BE2C (cell line): ENCODE data around the gene PRLH. TPM values are rescaled to one million over a fixed set of nuclear protein-coding genes. Genes with fewer than 3 reads are reported as not detected.

ENCODE experiments used
- DNase-seq: peaks from one replicate; pipeline ENCODE4 v3.0.0-alpha.2; 2020
- H3K27me3 ChIP-seq: fragments of 250-450 bp; sonication (Bioruptor Pico); 2 replicates; pipeline ENCODE4 v1.5.1; 2020; ENCODE audit warnings: mild to moderate bottlenecking
- H3K36me3 ChIP-seq: fragments of 250-450 bp; sonication (Bioruptor Pico); 2 replicates; pipeline ENCODE4 v1.5.1; 2020; ENCODE audit warnings: mild to moderate bottlenecking
- H3K4me1 ChIP-seq: fragments of 250-450 bp; sonication (Bioruptor Pico); 2 replicates; pipeline ENCODE4 v1.5.1; 2020
- H3K4me3 ChIP-seq: 2 replicates; pipeline ENCODE4 v1.5.1; 2011; ENCODE audit warnings: low read depth, low read length
- H3K9me3 ChIP-seq: fragments of 250-450 bp; sonication (Bioruptor Pico); 2 replicates; pipeline ENCODE4 v1.5.1; 2020
- CTCF ChIP-seq: IDR thresholded peaks from 2 replicates; pipeline ENCODE4 v1.5.1; 2012; ENCODE audit warnings: mild to moderate bottlenecking, low read depth, low read length
- polyA plus RNA-seq: library from polyadenylated mRNA; unstranded; fragments of >200 nt; gene quantifications from one replicate; pipeline ENCODE4 v1.2.1, GENCODE V29; 2012; ENCODE audit warnings: low read depth, missing spikeins; ENCODE audit not compliant: insufficient read length, insufficient read depth

PRLH gene, protein sequence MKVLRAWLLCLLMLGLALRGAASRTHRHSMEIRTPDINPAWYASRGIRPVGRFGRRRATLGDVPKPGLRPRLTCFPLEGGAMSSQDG
- not detected for polyA plus RNA-seq

GRCh38 chr2:237566401-237567235 lies at the start of gene PRLH:
Gene PRLH (plus strand): TSS chr2:237566574. CDS start chr2:237566574, 0 bp downstream.
- Histone ChIP-seq H3K9me3 (no peaks in the 10 kb centered on the region), H3K4me1 (no peaks in the 10 kb centered on the region), H3K4me3 (no peak within 1 kb of the TSS), H3K27me3 (peaks cover 7% of the 10 kb centered on the region; the same call in 1 of the 2 replicates), H3K36me3 (no peaks in the 10 kb centered on the region)
- TF ChIP-seq CTCF: no peak
- DNase-seq: no peak

DNA sequence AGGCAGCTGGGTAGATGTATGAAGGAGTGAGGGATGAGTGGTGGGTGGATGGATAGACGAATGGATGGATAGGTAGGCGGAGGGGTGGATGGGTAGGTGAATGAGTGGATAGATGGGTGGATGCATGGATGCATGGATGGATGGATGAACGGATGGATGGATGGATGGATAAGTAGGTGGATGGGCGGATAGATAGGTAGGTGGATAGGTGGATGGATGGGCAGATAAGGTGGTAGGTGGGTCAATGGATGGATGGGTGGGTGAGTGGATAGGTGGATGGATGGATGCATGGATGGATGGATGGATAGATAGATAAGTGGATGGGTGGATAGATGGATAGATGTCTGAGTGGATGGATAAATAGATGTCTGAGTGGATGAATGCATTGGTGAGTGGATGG lies 49.2 kb upstream of the PRLH start:
- Histone ChIP-seq H3K27me3 (no peaks in the 10 kb centered on the region; the same call in 1 of the 2 replicates), H3K36me3 (no peaks in the 10 kb centered on the region), H3K4me1 (no peaks in the 10 kb centered on the region), H3K4me3 (no peak overlapping the region), H3K9me3 (no peaks in the 10 kb centered on the region)
- DNase-seq: no peak
- TF ChIP-seq CTCF: no peak

DNA sequence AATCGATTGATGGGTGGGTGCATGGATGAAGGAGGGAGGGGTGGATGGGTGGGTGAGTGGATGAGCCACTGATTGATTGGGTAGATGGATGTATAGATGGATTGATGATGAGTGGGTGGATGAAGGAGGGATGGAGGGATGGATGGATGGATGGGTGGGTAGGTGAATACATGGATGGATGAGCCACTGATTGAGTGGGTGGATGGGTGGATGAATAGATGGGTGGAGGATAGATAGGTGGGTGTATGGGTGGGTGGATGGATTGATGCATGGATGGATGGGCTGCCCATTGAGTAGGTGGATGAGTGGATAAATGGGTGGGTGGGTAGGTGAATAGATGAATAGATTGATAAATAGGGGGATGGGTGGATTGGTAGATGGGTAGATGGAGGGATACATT lies 48.4 kb upstream of the PRLH start:
- Histone ChIP-seq H3K4me1 (no peaks in the 10 kb centered on the region), H3K36me3 (no peaks in the 10 kb centered on the region), H3K9me3 (no peaks in the 10 kb centered on the region), H3K4me3 (no peak overlapping the region), H3K27me3 (no peaks in the 10 kb centered on the region)
- no peak for TF ChIP-seq CTCF
- no peak for DNase-seq

- Histone ChIP-seq H3K4me3 (no peak overlapping the region), H3K4me1 (no peaks in the 10 kb centered on the region), H3K27me3 (no peaks in the 10 kb centered on the region), H3K9me3 (no peaks in the 10 kb centered on the region), H3K36me3 (no peaks in the 10 kb centered on the region)
- TF ChIP-seq CTCF: no peak
- no peak for DNase-seq
Measured at GRCh38 chr2:237519506-237520245, 46.7 kb upstream of the PRLH start.

- DNase-seq: no peak
- H3K4me1 ChIP-seq: no peaks in the 10 kb centered on the region
- H3K9me3 ChIP-seq: no peaks in the 10 kb centered on the region
- no peaks in the 10 kb centered on the region for H3K27me3 ChIP-seq
- no peaks in the 10 kb centered on the region for H3K36me3 ChIP-seq
- TF ChIP-seq CTCF: no peak
- H3K4me3 ChIP-seq: no peak overlapping the region
Measured at GRCh38 chr2:237520290-237520689, 46.1 kb upstream of the PRLH start.
